ENCODE data around the gene IL20RA. TPM values are rescaled to one million over a fixed set of nuclear protein-coding genes. Genes with fewer than 3 reads are reported as not detected.

IL20RA gene
- total and polyA plus RNA-seq, 4 donors: 0.17 to 0.65 (median 0.25) TPM; not detected in 1

GRCh38 chr6:137013031-137013430, 31.7 kb downstream of the IL20RA start:
- no peak for TF ChIP-seq RAD21 (IDR thresholded peaks at IDR 0.05)
- TF ChIP-seq EGR1 (IDR thresholded peaks at IDR 0.05; ENCODE audit: low read depth in 2 of 2): no peak
- TF ChIP-seq YY1 (IDR thresholded peaks at IDR 0.05): no peak
- TF ChIP-seq HNF4G (IDR thresholded peaks at IDR 0.05): no peak
- TF ChIP-seq, protein P1, sequence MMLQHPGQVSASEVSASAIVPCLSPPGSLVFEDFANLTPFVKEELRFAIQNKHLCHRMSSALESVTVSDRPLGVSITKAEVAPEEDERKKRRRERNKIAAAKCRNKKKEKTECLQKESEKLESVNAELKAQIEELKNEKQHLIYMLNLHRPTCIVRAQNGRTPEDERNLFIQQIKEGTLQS (IDR thresholded peaks at IDR 0.05): no peak
- no peak for TF ChIP-seq RXRA (IDR thresholded peaks at IDR 0.05)
- no peak for TF ChIP-seq GABPA (IDR thresholded peaks at IDR 0.05 in 1 of 2, conservative IDR thresholded peaks at IDR 0.05 in 1 of 2)
- no peak overlapping the region for H3K27ac ChIP-seq (ENCODE audit: low read depth in 1 of 2, low read length in 2 of 2)
- H3K36me3 ChIP-seq (ENCODE audit: control insufficient read depth in 4 of 4, insufficient read depth in 3 of 4, low read depth in 1 of 4, low read length in 3 of 4): no peaks in the 10 kb centered on the region
- no peak overlapping the region for H3K9ac ChIP-seq (ENCODE audit: low read depth in 1 of 2, low read length in 2 of 2)
- H3K4me3 ChIP-seq (ENCODE audit: low read depth in 1 of 3, low read length in 3 of 3): no peak overlapping the region
- peaks cover 0 to 30% (median 4%) of the 10 kb centered on the region in 4 donors for H3K27me3 ChIP-seq (ENCODE audit: control insufficient read depth in 4 of 4, insufficient read depth in 4 of 4, low read length in 3 of 4)
- 68% methylated on average over 1 of the region's 1 CpG for WGBS
- H3K9me3 ChIP-seq (ENCODE audit: control insufficient read depth in 4 of 4, low read length in 3 of 4): no peaks in the 10 kb centered on the region
- no peaks in the 10 kb centered on the region for H3K4me1 ChIP-seq (ENCODE audit: control insufficient read depth in 4 of 4, insufficient read depth in 4 of 4, low read length in 3 of 4)
- DNase-seq (ENCODE audit: low spot score): no peak

GRCh38 chr6:137011406-137011805, 33.4 kb downstream of the IL20RA start:
- Histone ChIP-seq H3K9me3 (ENCODE audit: control insufficient read depth in 4 of 4, low read length in 3 of 4) (no peaks in the 10 kb centered on the region), H3K4me3 (ENCODE audit: low read depth in 1 of 3, low read length in 3 of 3) (no peak overlapping the region), H3K4me1 (ENCODE audit: control insufficient read depth in 4 of 4, insufficient read depth in 4 of 4, low read length in 3 of 4) (no peaks in the 10 kb centered on the region), H3K27me3 (ENCODE audit: control insufficient read depth in 4 of 4, insufficient read depth in 4 of 4, low read length in 3 of 4) (peaks cover 0 to 27% (median 4%) of the 10 kb centered on the region in 4 donors), H3K9ac (ENCODE audit: low read depth in 1 of 2, low read length in 2 of 2) (no peak overlapping the region), H3K27ac (ENCODE audit: low read depth in 1 of 2, low read length in 2 of 2) (no peak overlapping the region), H3K36me3 (ENCODE audit: control insufficient read depth in 4 of 4, insufficient read depth in 3 of 4, low read depth in 1 of 4, low read length in 3 of 4) (no peaks in the 10 kb centered on the region)
- 82% methylated on average over 2 of the region's 2 CpGs for WGBS
- no peak for TF ChIP-seq CTCF (IDR thresholded peaks at IDR 0.05; ENCODE audit: low read depth, low read length, missing input control)
- no peak for TF ChIP-seq RAD21 (IDR thresholded peaks at IDR 0.05)
- no peak for TF ChIP-seq HNF4A (conservative IDR thresholded peaks at IDR 0.05)
- no peak for TF ChIP-seq SP1 (IDR thresholded peaks at IDR 0.05)
- TF ChIP-seq HNF4G (IDR thresholded peaks at IDR 0.05): no peak
- TF ChIP-seq, protein P2, sequence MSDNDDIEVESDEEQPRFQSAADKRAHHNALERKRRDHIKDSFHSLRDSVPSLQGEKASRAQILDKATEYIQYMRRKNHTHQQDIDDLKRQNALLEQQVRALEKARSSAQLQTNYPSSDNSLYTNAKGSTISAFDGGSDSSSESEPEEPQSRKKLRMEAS (IDR thresholded peaks at IDR 0.05): no peak
- no peak for TF ChIP-seq YY1 (IDR thresholded peaks at IDR 0.05)
- TF ChIP-seq GABPA (IDR thresholded peaks at IDR 0.05 in 1 of 2, conservative IDR thresholded peaks at IDR 0.05 in 1 of 2): no peak
- TF ChIP-seq FOXA2 (IDR thresholded peaks at IDR 0.05): no peak
- no peak for TF ChIP-seq NR2F2 (IDR thresholded peaks at IDR 0.05)
- no peak for TF ChIP-seq JUND (IDR thresholded peaks at IDR 0.05)
- TF ChIP-seq, protein P1 (IDR thresholded peaks at IDR 0.05): no peak
- no peak for DNase-seq (ENCODE audit: low spot score)

DNA sequence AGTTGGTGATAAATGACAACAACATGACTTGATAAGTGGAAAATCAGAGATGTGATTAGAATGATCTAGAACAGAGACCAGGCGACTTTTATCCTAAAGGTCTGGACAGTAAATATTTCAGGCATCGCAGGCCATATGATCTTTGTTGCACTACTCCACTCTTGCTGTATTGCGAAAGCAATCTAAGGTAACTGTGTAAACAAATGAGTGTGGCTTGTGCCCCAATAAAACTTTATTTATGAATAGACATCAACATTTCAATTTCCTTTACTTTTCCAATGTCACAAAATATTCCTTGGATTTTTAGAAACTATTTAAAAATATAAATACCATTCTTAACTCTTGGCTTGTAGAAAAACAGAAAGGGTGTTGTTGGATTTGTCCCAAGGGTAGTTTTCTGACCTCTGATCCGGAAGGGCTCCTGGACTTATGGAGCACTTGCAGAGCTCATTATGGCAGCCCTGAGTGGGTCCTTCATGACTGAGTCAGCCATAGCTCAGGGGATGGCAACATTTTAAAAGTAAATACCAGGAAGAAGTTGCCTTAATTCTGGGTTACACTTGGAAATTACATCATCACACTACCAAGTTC, 34.5 kb downstream of the IL20RA start:
- Histone ChIP-seq H3K4me3 (ENCODE audit: low read depth in 1 of 3, low read length in 3 of 3) (no peak overlapping the region), H3K4me1 (ENCODE audit: control insufficient read depth in 4 of 4, insufficient read depth in 4 of 4, low read length in 3 of 4) (no peaks in the 10 kb centered on the region), H3K9ac (ENCODE audit: low read depth in 1 of 2, low read length in 2 of 2) (no peak overlapping the region), H3K27ac (ENCODE audit: low read depth in 1 of 2, low read length in 2 of 2) (no peak overlapping the region), H3K36me3 (ENCODE audit: control insufficient read depth in 4 of 4, insufficient read depth in 3 of 4, low read depth in 1 of 4, low read length in 3 of 4) (no peaks in the 10 kb centered on the region), H3K9me3 (ENCODE audit: control insufficient read depth in 4 of 4, low read length in 3 of 4) (no peaks in the 10 kb centered on the region), H3K27me3 (ENCODE audit: control insufficient read depth in 4 of 4, insufficient read depth in 4 of 4, low read length in 3 of 4) (peaks cover 0 to 27% (median 4%) of the 10 kb centered on the region in 4 donors)
- no peak for DNase-seq (ENCODE audit: low spot score)
- 90% methylated on average over 4 of the region's 4 CpGs for WGBS
- TF ChIP-seq RAD21 (IDR thresholded peaks at IDR 0.05) (no peak), TAF1 (conservative IDR thresholded peaks at IDR 0.05) (no peak), NR2F2 (IDR thresholded peaks at IDR 0.05) (no peak), YY1 (IDR thresholded peaks at IDR 0.05) (no peak), CTCF (IDR thresholded peaks at IDR 0.05; ENCODE audit: low read depth, low read length, missing input control) (no peak), ZBTB33 (IDR thresholded peaks at IDR 0.05) (no peak), JUND (IDR thresholded peaks at IDR 0.05) (no peak)

Measured in liver (tissue), 9 donors.